Measurements from ENCODE around the gene DDAH2. TPM values are rescaled to one million over a fixed set of nuclear protein-coding genes. Genes with fewer than 3 reads are reported as not detected.

Gene DDAH2
- total RNA-seq, 2 experiments from 2014 or later = 4.6 to 4.9 TPM

GRCh38 chr6:31687860-31688693, 41.0 kb downstream of the DDAH2 start:
- POLR2A ChIA-PET = no interaction called here
- CTCF ChIA-PET = no interaction called here

GRCh38 chr6:31687321-31687720, 41.8 kb downstream of the DDAH2 start:
- ChIA-PET POLR2A (interaction anchor here (0.5 kb wide), 1 partner anchor 9 kb away, joined by 5 read pairs; no protein-coding TSS in a partner anchor), CTCF (no interaction called here)

GRCh38 chr6:31686483-31686882, 42.6 kb downstream of the DDAH2 start:
- ChIA-PET CTCF (no interaction called here), POLR2A (no interaction called here)

- POLR2A ChIA-PET = no interaction called here
- CTCF ChIA-PET = interaction anchor here (1.5 to 1.7 kb wide), 2 partner anchors 10 to 19 kb away, joined by 3 to 4 read pairs; no protein-coding TSS in a partner anchor
Observed at GRCh38 chr6:31683591-31683990, 45.5 kb downstream of the DDAH2 start.

- ChIA-PET CTCF (interaction anchor here (0.7 to 2.2 kb wide), 6 partner anchors 10 to 93 kb away, joined by 3 to 12 read pairs (median 5); partner anchors contain the start of genes ABHD16A and DDAH2), POLR2A (interaction anchor here (0.6 kb wide), 1 partner anchor 18 kb away, joined by 8 read pairs; no protein-coding TSS in a partner anchor)
Observed at GRCh38 chr6:31681135-31681671, 47.9 kb downstream of the DDAH2 start.

GRCh38 chr6:31680226-31681134, 48.6 kb downstream of the DDAH2 start, which contains the start of gene LY6G5C:
LY6G5C (minus strand) TSS chr6:31681067; CDS start chr6:31680373, 694 bp downstream.
- POLR2A ChIA-PET = interaction anchor here (0.6 kb wide), 1 partner anchor 17 kb away, joined by 8 read pairs; no protein-coding TSS in a partner anchor

GRCh38 chr6:31677955-31678354, 51.1 kb downstream of the DDAH2 start:
- POLR2A ChIA-PET = no interaction called here
- CTCF ChIA-PET = interaction anchor here (0.9 kb wide), 1 partner anchor 10 kb away, joined by 3 read pairs; no protein-coding TSS in a partner anchor

More at GRCh38 chr6:31680226-31681134, 48.6 kb downstream of the DDAH2 start, which contains the start of gene LY6G5C:
- CTCF ChIA-PET = interaction anchor here (0.6 to 2.2 kb wide), 8 partner anchors 9 to 217 kb away, joined by 3 to 12 read pairs (median 5); partner anchors contain the start of genes ABHD16A, DDAH2 and EHMT2

Other genes starting within 250 kb of the DDAH2 start
- 10 to 100 TPM; 22.1 to 22.5 TPM for gene MICB, start 231.2 kb downstream of the DDAH2 start, total RNA-seq
- gene MCCD1, start 200.3 kb downstream of the DDAH2 start, total RNA-seq = not detected
- gene DDX39B, start 187.3 kb downstream of the DDAH2 start, total RNA-seq = 100 to 1,000 TPM; 611 to 614 TPM
- 1 to 10 TPM; 1.2 to 1.4 TPM for gene ATP6V1G2, start 182.7 kb downstream of the DDAH2 start, total RNA-seq
- gene NFKBIL1, start 181.7 kb downstream of the DDAH2 start, total RNA-seq = 10 to 100 TPM; 11.4 to 12.3 TPM
- 100 to 1,000 TPM; 702 to 706 TPM for gene LTA, start 157.0 kb downstream of the DDAH2 start, total RNA-seq
- 100 to 1,000 TPM; 161 to 162 TPM for gene TNF, start 153.7 kb downstream of the DDAH2 start, total RNA-seq
- 100 to 1,000 TPM; 178 to 181 TPM for gene LTB, start 146.9 kb downstream of the DDAH2 start, total RNA-seq
- gene LST1, start 143.0 kb downstream of the DDAH2 start, total RNA-seq = 10 to 100 TPM; 16.3 to 19.2 TPM
- 10 to 100 TPM; 25.2 to 29.7 TPM for gene NCR3, start 136.3 kb downstream of the DDAH2 start, total RNA-seq
- 10 to 100 TPM; 53.8 to 62.0 TPM for gene AIF1, start 114.1 kb downstream of the DDAH2 start, total RNA-seq
- gene PRRC2A, start 108.6 kb downstream of the DDAH2 start, total RNA-seq = 100 to 1,000 TPM; 255 to 257 TPM
- gene BAG6, start 76.6 kb downstream of the DDAH2 start, total RNA-seq = 100 to 1,000 TPM; 254 to 267 TPM
- 1 to 10 TPM; 1.9 to 2.2 TPM for gene APOM, start 73.4 kb downstream of the DDAH2 start, total RNA-seq
- 10 to 100 TPM; 16.7 to 17.6 TPM for gene C6orf47, start 68.5 kb downstream of the DDAH2 start, total RNA-seq
- 10 to 100 TPM; 44.6 to 45.1 TPM for gene GPANK1, start 64.3 kb downstream of the DDAH2 start, total RNA-seq
- gene CSNK2B, start 63.2 kb downstream of the DDAH2 start, total RNA-seq = 100 to 1,000 TPM; 329 TPM
- 10 to 100 TPM; 18.1 to 20.1 TPM for gene LY6G5B, start 59.3 kb downstream of the DDAH2 start, total RNA-seq
- gene LY6G5C, start 48.2 kb downstream of the DDAH2 start, total RNA-seq = 1 to 10 TPM; 3.1 to 3.5 TPM
- gene ABHD16A, start 26.0 kb downstream of the DDAH2 start, total RNA-seq = 10 to 100 TPM; 30.1 to 32.0 TPM
- gene LY6G6F, start 22.4 kb downstream of the DDAH2 start, total RNA-seq = not detected
- gene LY6G6D, start 14.0 kb downstream of the DDAH2 start, total RNA-seq = not detected
- not detected for gene LY6G6C, start 7.6 kb downstream of the DDAH2 start, total RNA-seq
- under 1 TPM in 1 of 2 experiments, not detected in 1; 0.06 TPM for gene MPIG6B, start 5.9 kb downstream of the DDAH2 start, total RNA-seq
- gene CLIC1, start 7.2 kb upstream of the DDAH2 start, total RNA-seq = 100 to 1,000 TPM; 383 to 395 TPM
- gene MSH5, start 10.7 kb upstream of the DDAH2 start, total RNA-seq = 10 to 100 TPM; 60.3 to 61.5 TPM
- gene SAPCD1, start 33.4 kb upstream of the DDAH2 start, total RNA-seq = 1 to 10 TPM; 7.6 to 8.6 TPM
- 1 to 10 TPM; 1.6 to 1.9 TPM for gene VWA7, start 48.0 kb upstream of the DDAH2 start, total RNA-seq
- 100 to 1,000 TPM; 190 to 191 TPM for gene VARS1, start 66.5 kb upstream of the DDAH2 start, total RNA-seq
- gene LSM2, start 77.7 kb upstream of the DDAH2 start, total RNA-seq = 100 to 1,000 TPM; 154 to 166 TPM
- 1 to 10 TPM; 2.6 to 2.7 TPM for gene HSPA1L, start 86.0 kb upstream of the DDAH2 start, total RNA-seq
- gene HSPA1A, start 86.2 kb upstream of the DDAH2 start, total RNA-seq = 10 to 100 TPM; 62.0 to 63.9 TPM
- gene HSPA1B, start 98.4 kb upstream of the DDAH2 start, total RNA-seq = 10 to 100 TPM; 82.6 to 86.9 TPM
- gene NEU1, start 133.5 kb upstream of the DDAH2 start, total RNA-seq = 10 to 100 TPM; 15.9 to 17.4 TPM
- gene SLC44A4, start 149.7 kb upstream of the DDAH2 start, total RNA-seq = not detected
- 10 to 100 TPM; 67.4 to 67.8 TPM for gene EHMT2, start 168.4 kb upstream of the DDAH2 start, total RNA-seq
- 1 to 10 TPM; 3.3 to 3.6 TPM for gene ZBTB12, start 172.8 kb upstream of the DDAH2 start, total RNA-seq
- under 1 TPM; 0.59 to 0.82 TPM for gene C2, start 198.4 kb upstream of the DDAH2 start, total RNA-seq
- not detected for gene CFB, start 216.8 kb upstream of the DDAH2 start, total RNA-seq
- 10 to 100 TPM; 80.0 to 85.7 TPM for gene NELFE, start 229.7 kb upstream of the DDAH2 start, total RNA-seq
- 100 to 1,000 TPM; 106 to 109 TPM for gene SKIC2, start 229.9 kb upstream of the DDAH2 start, total RNA-seq
- 10 to 100 TPM; 11.8 to 13.7 TPM for gene DXO, start 242.8 kb upstream of the DDAH2 start, total RNA-seq

Data from activated CD8-positive, alpha-beta memory T cell treated with anti-CD3 and anti-CD28 coated beads for 36 hours (primary cell).